T-cell (primary cell): ENCODE data around the gene DPH6. TPM values are rescaled to one million over a fixed set of nuclear protein-coding genes. Genes with fewer than 3 reads are reported as not detected.

Experiments
- ATAC-seq, 4 experiments: fragments of 200-7000 bp in 3 of 4; fragments of 150-1000 bp in 1 of 4; cut with Tn5 transposase; replicated peaks in 1 of 4; 1 replicate in 3 of 4; 2 replicates in 1 of 4; pipeline ENCODE4 v1.10.0; 2021; ENCODE audit warnings: moderate library complexity in 3 of 4, mild to moderate bottlenecking in 2 of 4, moderate number of reproducible peaks in 1 of 4
- CTCF ChIA-PET, 2 donors: fragments of 300-600 bp; sonication (Branson Sonifier 250); formaldehyde crosslinking; loops; one replicate each; lab custom pipeline; 2022; ENCODE audit warnings: antibody characterized with exemption in 2 of 2; lab: Charles Lee
- POLR2A ChIA-PET, 2 donors: fragments of 300-600 bp; sonication (Branson Sonifier 250); formaldehyde crosslinking; loops; one replicate each; lab custom pipeline; 2022; ENCODE audit warnings: antibody characterized with exemption in 2 of 2; lab: Charles Lee
- DNase-seq, 35 experiments: peaks; one replicate each; pipeline versions ENCODE4 v3.0.0 to v3.0.0-alpha.2; 2013 to 2023
- H3K27ac ChIP-seq: one replicate; pipeline ENCODE4 v1.5.1; 2013; ENCODE audit warnings: low read length
- H3K27me3 ChIP-seq, 2 experiments: replicated peaks in 1 of 2; 1 replicate in 1 of 2; 2 replicates in 1 of 2; pipeline versions ENCODE4 v1.6.1 to v1.7.0; 2013; ENCODE audit warnings: low read length in 1 of 2, mixed read lengths in 1 of 2; ENCODE audit not compliant: control insufficient read depth in 2 of 2, insufficient read depth in 2 of 2; ENCODE audit errors: extremely low read depth in 1 of 2
- H3K36me3 ChIP-seq, 2 donors: 1 replicate in 1 of 2; 2 replicates in 1 of 2; pipeline versions ENCODE4 v1.6.1 to v1.7.0; 2013; ENCODE audit warnings: low read length in 1 of 2; ENCODE audit not compliant: control insufficient read depth in 2 of 2, insufficient read depth in 1 of 2; ENCODE audit errors: extremely low read depth in 1 of 2
- H3K4me1 ChIP-seq, 2 experiments: 1 replicate in 1 of 2; 2 replicates in 1 of 2; pipeline versions ENCODE4 v1.6.1 to v1.7.0; 2013; ENCODE audit warnings: low read length in 2 of 2, mixed read lengths in 1 of 2; ENCODE audit not compliant: insufficient read depth in 2 of 2, control insufficient read depth in 1 of 2; ENCODE audit errors: extremely low read depth in 1 of 2
- H3K4me3 ChIP-seq, 2 donors: 1 replicate in 1 of 2; 2 replicates in 1 of 2; pipeline versions ENCODE4 v1.5.1 to v1.7.0; 2013; ENCODE audit warnings: mild to moderate bottlenecking in 2 of 2, low read length in 1 of 2, moderate library complexity in 1 of 2; ENCODE audit not compliant: control insufficient read depth in 1 of 2; ENCODE audit errors: extremely low read depth in 1 of 2
- H3K9me3 ChIP-seq: 2 replicates; pipeline ENCODE4 v1.7.0; 2013
- H3K27ac Mint-ChIP-seq, 2 donors: one replicate each; pipeline ENCODE4 v1.8.0; 2020 to 2021; ENCODE audit warnings: mild to moderate bottlenecking in 2 of 2, mixed read lengths in 2 of 2
- H3K27me3 Mint-ChIP-seq, 2 donors: one replicate each; pipeline ENCODE4 v1.8.0; 2021 to 2022; ENCODE audit warnings: mixed read lengths in 2 of 2
- H3K36me3 Mint-ChIP-seq: one replicate; pipeline ENCODE4 v1.8.0; 2021; ENCODE audit warnings: mixed read lengths
- H3K4me1 Mint-ChIP-seq, 3 donors: one replicate each; pipeline ENCODE4 v1.8.0; 2020 to 2022; ENCODE audit warnings: mixed read lengths in 3 of 3, mild to moderate bottlenecking in 1 of 3
- H3K4me3 Mint-ChIP-seq, 3 donors: one replicate each; pipeline ENCODE4 v1.8.0; 2020 to 2022; ENCODE audit warnings: mild to moderate bottlenecking in 3 of 3, mixed read lengths in 3 of 3, moderate library complexity in 3 of 3
- H3K9me3 Mint-ChIP-seq, 3 donors: one replicate each; pipeline ENCODE4 v1.8.0; 2020 to 2022; ENCODE audit warnings: mixed read lengths in 3 of 3
- WGBS: methylation state at CpG from one replicate; pipeline ENCODE4 v1.1.5; 2013; ENCODE audit warnings: missing lambda C conversion rate; ENCODE audit not compliant: insufficient coverage; 5-methylcytosine and 5-hydroxymethylcytosine counted together
- total RNA-seq, 35 experiments: library from RNA in 6 of 35; stranded (reverse) in 6 of 35; fragments of 120-200 nt in 1 of 35; gene quantifications; one replicate each; pipeline versions ENCODE4 v1.2.1 to v1.2.4 and lab custom pipeline; 2013 to 2026

The DPH6 gene
- total RNA-seq, 5 donors from 2014 or later (not counting 1 experiment from before 2014, with no cell fraction given) = 11.9 to 18.6 (median 14.6) TPM

DNA sequence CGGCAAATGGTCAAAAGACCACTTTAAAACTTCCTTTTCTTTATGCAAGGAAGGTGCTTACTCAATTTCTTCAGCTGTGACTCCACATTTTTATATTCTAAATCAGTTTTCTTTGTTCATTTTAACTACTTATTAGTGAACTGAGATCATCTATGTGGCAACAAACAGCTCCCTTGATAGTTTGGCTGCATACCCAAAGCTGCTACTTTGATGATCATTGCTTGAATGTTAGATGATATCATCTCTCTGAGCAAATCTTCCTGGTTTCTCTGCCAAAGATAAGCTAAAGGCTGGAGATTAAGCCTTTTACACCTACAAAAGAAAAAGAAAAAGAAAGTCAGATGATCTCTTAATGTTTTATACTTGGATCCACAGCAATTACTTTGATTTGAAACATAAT is 95.5 kb downstream of the DPH6 start:
- no peaks in the 10 kb centered on the region for H3K4me1 Mint-ChIP-seq
- POLR2A ChIA-PET = no interaction called here
- CTCF ChIA-PET = interaction anchor here in 1 of 2 donors (0.7 kb wide), 2 partner anchors 69 to 1469 kb away, joined by 5 to 6 read pairs; no protein-coding TSS in a partner anchor

GRCh38 chr15:35448294-35448693 is 97.7 kb downstream of the DPH6 start:
- CTCF ChIA-PET = no interaction called here
- no peak for DNase-seq
- no peak overlapping the region for H3K4me3 ChIP-seq
- peaks cover 0 to 6% of the 10 kb centered on the region in 2 donors for H3K36me3 ChIP-seq
- no CpG with 5 or more reads among the region's 1 CpG for WGBS
- no peaks in the 10 kb centered on the region for H3K27me3 Mint-ChIP-seq
- H3K4me1 ChIP-seq = no peaks in the 10 kb centered on the region
- H3K9me3 ChIP-seq = no peaks in the 10 kb centered on the region
- H3K4me1 Mint-ChIP-seq = no peaks in the 10 kb centered on the region
- no peak overlapping the region for H3K27ac Mint-ChIP-seq
- H3K36me3 Mint-ChIP-seq = peaks cover 31% of the 10 kb centered on the region
- no peak for ATAC-seq
- H3K4me3 Mint-ChIP-seq = no peak overlapping the region
- POLR2A ChIA-PET = no interaction called here
- no peaks in the 10 kb centered on the region for H3K9me3 Mint-ChIP-seq
- H3K27me3 ChIP-seq = no peaks in the 10 kb centered on the region
- no peak overlapping the region for H3K27ac ChIP-seq

More for the DNA sequence above, 95.5 kb downstream of the DPH6 start:
- H3K27me3 ChIP-seq = no peaks in the 10 kb centered on the region
- no peaks in the 10 kb centered on the region for H3K9me3 ChIP-seq
- no peaks in the 10 kb centered on the region for H3K4me1 ChIP-seq
- ATAC-seq (no peak), DNase-seq (no peak)
- H3K36me3 ChIP-seq = peaks cover 0 to 6% of the 10 kb centered on the region in 2 donors
- H3K9me3 Mint-ChIP-seq = no peaks in the 10 kb centered on the region
- H3K27me3 Mint-ChIP-seq = no peaks in the 10 kb centered on the region
- no peak overlapping the region for H3K27ac Mint-ChIP-seq
- no peak overlapping the region for H3K4me3 ChIP-seq
- no CpG with 5 or more reads among the region's 1 CpG for WGBS
- H3K27ac ChIP-seq = no peak overlapping the region
- no peak overlapping the region for H3K4me3 Mint-ChIP-seq
- peaks cover 33% of the 10 kb centered on the region for H3K36me3 Mint-ChIP-seq

- DNase-seq = no peak
- no peaks in the 10 kb centered on the region for H3K27me3 Mint-ChIP-seq
- POLR2A ChIA-PET = interaction anchor here in 1 of 2 donors (0.7 kb wide), 1 partner anchor 277 kb away, joined by 4 read pairs; no protein-coding TSS in a partner anchor
- H3K4me3 Mint-ChIP-seq = no peak overlapping the region
- H3K9me3 Mint-ChIP-seq = no peaks in the 10 kb centered on the region
- no peak overlapping the region for H3K27ac ChIP-seq
- peaks cover 0 to 6% of the 10 kb centered on the region in 2 donors for H3K36me3 ChIP-seq
- no peak overlapping the region for H3K27ac Mint-ChIP-seq
- CTCF ChIA-PET = interaction anchor here in 1 of 2 donors (0.6 to 0.8 kb wide), 3 partner anchors 14 to 798 kb away, joined by 3 to 5 read pairs (median 4); no protein-coding TSS in a partner anchor
- peaks cover 31% of the 10 kb centered on the region for H3K36me3 Mint-ChIP-seq
- H3K4me3 ChIP-seq = no peak overlapping the region
- ATAC-seq = no peak
- H3K27me3 ChIP-seq = no peaks in the 10 kb centered on the region
- H3K4me1 ChIP-seq = no peaks in the 10 kb centered on the region
- WGBS = 100% methylated on average over 1 of the region's 4 CpGs
- H3K4me1 Mint-ChIP-seq = no peaks in the 10 kb centered on the region
- H3K9me3 ChIP-seq = no peaks in the 10 kb centered on the region
Measured at GRCh38 chr15:35445891-35446290, 100.1 kb downstream of the DPH6 start.

DNA sequence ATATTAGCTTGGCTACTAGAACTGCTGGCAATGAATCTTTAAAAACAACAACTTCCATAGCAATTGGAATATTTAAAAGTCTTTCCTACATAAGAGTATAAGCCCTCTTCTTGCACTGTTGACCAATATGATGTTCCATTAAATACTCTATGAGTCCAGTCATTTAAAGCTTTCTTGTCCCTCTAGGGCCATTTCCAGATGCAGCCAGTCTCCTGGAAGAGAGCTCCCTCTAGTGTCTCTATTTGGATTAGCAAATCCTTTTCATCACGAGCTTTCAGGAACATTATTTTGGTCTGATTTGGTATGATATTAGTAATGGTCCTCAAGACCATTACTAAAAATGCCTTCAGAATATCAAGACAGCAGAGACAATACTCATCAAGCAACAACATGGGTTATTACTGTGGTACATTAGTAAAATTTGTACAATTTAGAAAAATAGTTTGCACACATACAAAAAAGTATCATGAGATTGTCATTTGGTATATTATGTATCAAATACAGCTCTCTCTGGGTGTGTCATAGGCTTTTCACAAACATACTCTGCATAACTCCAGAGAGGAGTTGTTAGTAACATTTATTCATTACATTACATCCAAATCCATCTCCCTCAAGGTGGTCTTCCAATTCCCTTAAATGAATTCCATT is 101.3 kb downstream of the DPH6 start:
- no peak for ATAC-seq
- CTCF ChIA-PET = interaction anchor here (0.6 to 1.5 kb wide), 10 partner anchors 11 to 427 kb away, joined by 3 to 8 read pairs (median 4); no protein-coding TSS in a partner anchor
- H3K27me3 Mint-ChIP-seq = no peaks in the 10 kb centered on the region
- peaks cover 30% of the 10 kb centered on the region for H3K36me3 Mint-ChIP-seq
- Histone ChIP-seq H3K27me3 (no peaks in the 10 kb centered on the region), H3K4me1 (no peaks in the 10 kb centered on the region), H3K9me3 (no peaks in the 10 kb centered on the region), H3K36me3 (peaks cover 0 to 6% of the 10 kb centered on the region in 2 donors), H3K27ac (no peak overlapping the region), H3K4me3 (no peak overlapping the region)
- H3K4me1 Mint-ChIP-seq = no peaks in the 10 kb centered on the region
- DNase-seq = peak in 1 of 35 experiments; percentile 28
- POLR2A ChIA-PET = no interaction called here
- no peak overlapping the region for H3K4me3 Mint-ChIP-seq
- no peak overlapping the region for H3K27ac Mint-ChIP-seq
- no peaks in the 10 kb centered on the region for H3K9me3 Mint-ChIP-seq
- no CpG with 5 or more reads among the region's 1 CpG for WGBS

DNA sequence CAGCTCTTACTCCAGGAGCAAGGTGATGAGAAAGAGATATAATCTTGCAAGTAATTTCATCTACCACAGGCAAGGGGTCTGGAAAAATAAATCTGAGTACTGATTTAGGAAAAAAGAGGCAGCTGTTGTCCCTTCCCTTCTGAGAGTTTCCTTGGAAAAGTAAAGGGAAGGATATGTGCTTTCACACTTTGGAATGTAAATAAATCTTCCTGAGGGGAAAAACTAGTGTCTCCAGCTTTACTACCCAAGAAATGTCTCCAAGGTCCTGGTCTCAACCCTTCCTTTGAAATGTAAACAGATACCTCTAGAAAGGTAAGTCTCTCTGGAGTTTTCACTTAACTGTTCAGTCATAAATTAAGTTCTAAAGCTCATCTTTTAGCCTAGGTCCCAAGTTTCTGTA is 102.6 kb downstream of the DPH6 start:
- H3K27ac Mint-ChIP-seq = no peak overlapping the region
- H3K36me3 ChIP-seq = peaks cover 0 to 6% of the 10 kb centered on the region in 2 donors
- CTCF ChIA-PET = interaction anchor here in 1 of 2 donors (1.4 kb wide), 1 partner anchor 368 kb away, joined by 4 read pairs; no protein-coding TSS in a partner anchor
- H3K4me3 Mint-ChIP-seq = no peak overlapping the region
- H3K36me3 Mint-ChIP-seq = peaks cover 32% of the 10 kb centered on the region
- DNase-seq = no peak
- no peaks in the 10 kb centered on the region for H3K4me1 Mint-ChIP-seq
- no peak overlapping the region for H3K27ac ChIP-seq
- no peak overlapping the region for H3K4me3 ChIP-seq
- H3K4me1 ChIP-seq = no peaks in the 10 kb centered on the region
- no peaks in the 10 kb centered on the region for H3K27me3 ChIP-seq
- POLR2A ChIA-PET = no interaction called here
- no peaks in the 10 kb centered on the region for H3K9me3 ChIP-seq
- no peaks in the 10 kb centered on the region for H3K9me3 Mint-ChIP-seq
- ATAC-seq = no peak
- no peaks in the 10 kb centered on the region for H3K27me3 Mint-ChIP-seq

- DNase-seq = no peak
- H3K9me3 ChIP-seq = no peaks in the 10 kb centered on the region
- peaks cover 0 to 6% of the 10 kb centered on the region in 2 donors for H3K36me3 ChIP-seq
- no peaks in the 10 kb centered on the region for H3K27me3 Mint-ChIP-seq
- no peak overlapping the region for H3K27ac Mint-ChIP-seq
- H3K4me3 Mint-ChIP-seq = no peak overlapping the region
- no peaks in the 10 kb centered on the region for H3K9me3 Mint-ChIP-seq
- H3K4me1 ChIP-seq = no peaks in the 10 kb centered on the region
- H3K36me3 Mint-ChIP-seq = peaks cover 35% of the 10 kb centered on the region
- H3K27me3 ChIP-seq = no peaks in the 10 kb centered on the region
- no peak overlapping the region for H3K4me3 ChIP-seq
- H3K27ac ChIP-seq = no peak overlapping the region
- no peaks in the 10 kb centered on the region for H3K4me1 Mint-ChIP-seq
- ChIA-PET POLR2A (no interaction called here), CTCF (no interaction called here)
- no CpG with 5 or more reads among the region's 1 CpG for WGBS
- ATAC-seq = no peak
Measured at GRCh38 chr15:35442742-35443141, 103.2 kb downstream of the DPH6 start.
